KOPT-K1 (cell line): ENCODE data around the gene JPT1.
"Not testable (repeated sequence)": the region's sequence is repeated elsewhere in the genome, so short reads cannot be mapped to it uniquely, and the experiment has no call there.

Experiments
- H3K27ac ChIP-seq: fragments of 200-600 bp; sonication (generic); 2 replicates; pipeline ENCODE4 v1.5.1; 2016; ENCODE audit warnings: antibody characterized with exemption, mild to moderate bottlenecking, low read depth, low read length; ENCODE audit not compliant: poor library complexity, severe bottlenecking
- H3K36me3 ChIP-seq: fragments of 200-600 bp; sonication (generic); 2 replicates; pipeline ENCODE4 v1.5.1; 2017; ENCODE audit warnings: antibody characterized with exemption, mild to moderate bottlenecking, low read length, moderate library complexity; ENCODE audit not compliant: insufficient read depth
- H3K9me3 ChIP-seq: fragments of 200-600 bp; sonication (generic); 2 replicates; pipeline ENCODE4 v1.5.1; 2017; ENCODE audit warnings: antibody characterized with exemption, low read length, mild to moderate bottlenecking; ENCODE audit not compliant: insufficient read depth, poor library complexity, severe bottlenecking

JPT1 gene

GRCh38 chr17:75127936-75128335 lies 26.4 kb downstream of the JPT1 start:
- H3K36me3 ChIP-seq = peaks cover 29% of the 10 kb centered on the region
- not testable (repeated sequence) for H3K27ac ChIP-seq, H3K9me3 ChIP-seq

GRCh38 chr17:75126954-75127353 lies 27.4 kb downstream of the JPT1 start:
- peaks cover 29% of the 10 kb centered on the region for H3K36me3 ChIP-seq

GRCh38 chr17:75125984-75126383 lies 28.3 kb downstream of the JPT1 start:
- Histone ChIP-seq H3K36me3 (peaks cover 33% of the 10 kb centered on the region), H3K9me3 (no peaks in the 10 kb centered on the region), H3K27ac (no peak overlapping the region)

More at GRCh38 chr17:75126954-75127353, 27.4 kb downstream of the JPT1 start:
- H3K9me3 ChIP-seq = no peaks in the 10 kb centered on the region
- H3K27ac ChIP-seq = no peak overlapping the region

- H3K9me3 ChIP-seq = no peaks in the 10 kb centered on the region
- peaks cover 36% of the 10 kb centered on the region for H3K36me3 ChIP-seq
- H3K27ac ChIP-seq = no peak overlapping the region
Observed at GRCh38 chr17:75124819-75125162, 29.5 kb downstream of the JPT1 start.

GRCh38 chr17:75124041-75124818 lies 30.1 kb downstream of the JPT1 start:
- Histone ChIP-seq H3K27ac (no peak overlapping the region), H3K9me3 (no peaks in the 10 kb centered on the region), H3K36me3 (peaks cover 31% of the 10 kb centered on the region)

GRCh38 chr17:75118307-75118706 lies 36.0 kb downstream of the JPT1 start:
- H3K36me3 ChIP-seq = peaks cover 46% of the 10 kb centered on the region; the same call in 1 of the 2 replicates
- no peak overlapping the region for H3K27ac ChIP-seq
- no peaks in the 10 kb centered on the region for H3K9me3 ChIP-seq

- H3K27ac ChIP-seq = no peak overlapping the region
- no peaks in the 10 kb centered on the region for H3K9me3 ChIP-seq
- peaks cover 46% of the 10 kb centered on the region; the same call in 1 of the 2 replicates for H3K36me3 ChIP-seq
Observed at GRCh38 chr17:75116737-75117136, 37.6 kb downstream of the JPT1 start.

GRCh38 chr17:75115555-75115954 lies 38.8 kb downstream of the JPT1 start:
- Histone ChIP-seq H3K36me3 (peaks cover 40% of the 10 kb centered on the region; the same call in 1 of the 2 replicates), H3K27ac (no peak overlapping the region), H3K9me3 (no peaks in the 10 kb centered on the region)

- H3K9me3 ChIP-seq = no peaks in the 10 kb centered on the region
- peak overlapping the region; percentile 72 for H3K27ac ChIP-seq
- peaks cover 33% of the 10 kb centered on the region; the same call in 1 of the 2 replicates for H3K36me3 ChIP-seq
Observed at GRCh38 chr17:75114552-75115314, 39.6 kb downstream of the JPT1 start.

GRCh38 chr17:75113798-75114551 lies 40.3 kb downstream of the JPT1 start:
- Histone ChIP-seq H3K9me3 (no peaks in the 10 kb centered on the region), H3K36me3 (peaks cover 30% of the 10 kb centered on the region; the same call in 1 of the 2 replicates), H3K27ac (peak overlapping the region; percentile 72)

GRCh38 chr17:75111777-75112335 lies 42.5 kb downstream of the JPT1 start:
- no peak overlapping the region for H3K27ac ChIP-seq
- no peaks in the 10 kb centered on the region for H3K9me3 ChIP-seq
- H3K36me3 ChIP-seq = peaks cover 16% of the 10 kb centered on the region; the same call in 1 of the 2 replicates

- Histone ChIP-seq H3K27ac (peak overlapping the region; percentile 72), H3K36me3 (peaks cover 2% of the 10 kb centered on the region; the same call in 1 of the 2 replicates), H3K9me3 (no peaks in the 10 kb centered on the region)
Observed at GRCh38 chr17:75110234-75110937, 43.9 kb downstream of the JPT1 start.

GRCh38 chr17:75109407-75110233 lies 44.7 kb downstream of the JPT1 start, which contains the start of gene ARMC7:
Gene ARMC7 (plus strand): TSS chr17:75109969. CDS start chr17:75110289, 320 bp downstream.
- H3K36me3 ChIP-seq = no peaks in the 10 kb centered on the region
- H3K27ac ChIP-seq = peak within 1 kb of the TSS; percentile 72
- H3K9me3 ChIP-seq = no peaks in the 10 kb centered on the region
